HG03103 (cell line): ENCODE measurements around the gene PLCL2.

Experiments used
- ATAC-seq: cut with Tn5 transposase; IDR thresholded peaks from one replicate; pipeline ENCODE4 v1.9.1; 2021; ENCODE audit warnings: low read depth; ENCODE audit not compliant: unreplicated experiment

PLCL2 gene

GRCh38 chr3:16912400-16913263, 27.9 kb downstream of the PLCL2 start:
- peak; percentile 88 for ATAC-seq

DNA sequence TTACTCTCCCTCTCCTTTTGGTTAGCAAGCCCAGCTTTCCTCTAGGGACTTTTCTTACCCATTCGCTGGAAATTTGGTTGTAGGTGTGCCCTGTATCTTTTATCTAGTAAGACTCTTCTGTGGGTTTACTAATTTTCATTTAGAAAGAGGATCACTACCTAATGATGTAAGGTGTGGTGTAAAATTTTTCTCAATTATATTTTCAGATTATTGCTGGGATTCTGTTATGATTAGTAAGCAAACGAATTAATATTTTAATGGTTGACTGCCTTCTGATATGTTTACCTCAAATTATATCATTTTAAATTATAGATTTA, 28.5 kb downstream of the PLCL2 start:
- ATAC-seq: peak; percentile 8

- no peak for ATAC-seq
Measured at GRCh38 chr3:16916840-16917239, 32.1 kb downstream of the PLCL2 start.

DNA sequence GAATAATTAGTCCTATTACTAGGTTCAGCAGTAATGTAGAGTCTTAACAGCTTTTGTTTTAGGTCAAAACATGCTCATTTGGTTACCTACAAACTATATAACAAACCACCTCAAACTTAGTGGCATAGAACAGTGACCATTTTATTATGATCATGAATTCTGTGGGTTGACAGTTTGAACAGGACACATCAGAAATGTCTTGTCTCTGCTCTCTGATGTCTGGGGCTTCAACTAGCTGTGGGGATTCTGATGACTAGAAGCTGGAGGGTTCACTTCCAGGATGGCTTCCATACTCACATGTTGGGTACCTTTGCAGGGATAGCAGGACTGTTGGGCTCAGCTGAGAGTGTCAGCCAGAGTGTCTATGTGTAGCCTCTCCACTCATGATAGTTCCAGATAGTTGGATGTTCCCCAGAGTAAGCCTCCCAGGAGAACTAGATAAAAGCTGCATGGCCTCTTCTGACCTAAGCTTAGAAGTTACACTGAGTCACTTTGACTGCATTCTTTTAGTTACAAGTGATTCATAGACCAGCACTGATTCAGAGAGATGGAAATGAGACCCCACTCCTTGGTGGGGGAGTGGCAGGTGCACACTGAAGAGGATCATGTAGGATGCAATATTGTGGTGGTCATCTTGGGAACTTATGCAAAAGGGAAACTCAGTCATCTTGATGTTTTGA, 32.6 kb downstream of the PLCL2 start:
- ATAC-seq: no peak

DNA sequence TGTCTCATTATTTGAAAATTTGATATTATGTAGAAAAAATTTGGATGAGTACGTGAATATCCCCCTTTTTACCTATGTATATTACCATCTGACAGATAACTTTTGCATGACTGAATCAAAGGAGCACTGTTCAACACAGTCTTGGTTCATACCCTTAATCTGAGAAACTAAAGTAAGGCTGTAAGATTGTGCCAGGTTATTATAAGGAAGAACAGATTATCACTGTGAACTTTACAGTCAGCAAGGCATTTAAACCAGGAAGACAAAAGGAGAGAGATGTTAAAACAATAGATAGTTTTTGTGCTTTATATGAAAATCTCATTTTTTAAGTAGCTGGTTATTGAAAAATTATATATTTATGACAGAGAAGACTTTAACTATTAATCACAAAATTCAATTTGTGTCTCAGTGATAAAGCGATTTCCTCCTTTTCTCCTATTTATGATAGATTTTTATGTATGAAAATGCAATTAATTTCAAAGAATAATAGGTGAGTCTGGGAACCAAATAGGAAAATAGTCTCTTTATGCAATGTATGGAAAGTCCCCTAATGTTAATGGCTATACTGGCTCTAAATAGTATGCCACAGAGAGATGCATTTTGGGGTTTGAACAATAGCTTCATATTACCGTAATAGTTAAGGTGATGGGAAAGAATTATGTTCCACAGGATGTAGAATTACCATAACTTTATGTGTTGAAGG, 33.4 kb downstream of the PLCL2 start:
- ATAC-seq: no peak

DNA sequence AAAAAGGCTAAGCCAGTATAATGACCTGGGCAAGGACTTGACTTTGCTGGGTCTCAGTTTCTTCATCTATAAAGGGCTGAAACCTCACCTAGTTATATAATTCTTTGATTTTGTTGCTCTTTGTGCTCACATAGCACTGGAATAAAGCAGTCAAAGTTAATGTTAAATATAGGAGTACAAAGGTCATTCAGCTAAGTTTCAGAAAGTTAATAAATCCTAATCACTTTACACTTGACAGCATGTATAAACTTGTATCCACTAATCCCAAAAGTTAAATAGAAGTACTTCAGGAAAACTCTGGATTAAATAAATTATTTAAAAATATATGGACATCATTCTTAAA, 33.9 kb downstream of the PLCL2 start:
- ATAC-seq: no peak

GRCh38 chr3:16923112-16923511, 38.4 kb downstream of the PLCL2 start:
- no peak for ATAC-seq

DNA sequence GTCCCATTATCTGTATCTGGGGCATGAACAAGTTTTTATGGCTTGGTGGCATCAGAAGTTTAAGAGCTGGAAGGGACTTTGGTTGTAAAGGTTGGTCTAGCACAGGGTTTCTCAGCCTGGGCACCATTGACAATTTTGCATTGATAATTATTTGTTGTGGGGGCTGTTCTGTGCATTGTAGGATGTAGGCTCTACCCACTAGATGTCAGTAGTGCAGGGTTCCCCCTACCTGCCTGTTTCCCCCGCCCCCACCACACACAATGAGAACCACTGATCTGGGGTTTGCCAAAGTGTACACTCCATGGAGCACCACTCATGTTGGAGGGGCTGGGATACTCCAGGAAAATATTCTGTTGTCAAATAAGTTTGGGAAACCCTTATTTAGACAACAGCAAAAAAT, 42.7 kb downstream of the PLCL2 start:
- ATAC-seq: no peak

GRCh38 chr3:16928386-16929132, 43.8 kb downstream of the PLCL2 start:
- peak; percentile 50 for ATAC-seq

- ATAC-seq: no peak
Measured at GRCh38 chr3:16929311-16929710, 44.6 kb downstream of the PLCL2 start.

- no peak for ATAC-seq
Measured at GRCh38 chr3:16932877-16933276, 48.1 kb downstream of the PLCL2 start.

DNA sequence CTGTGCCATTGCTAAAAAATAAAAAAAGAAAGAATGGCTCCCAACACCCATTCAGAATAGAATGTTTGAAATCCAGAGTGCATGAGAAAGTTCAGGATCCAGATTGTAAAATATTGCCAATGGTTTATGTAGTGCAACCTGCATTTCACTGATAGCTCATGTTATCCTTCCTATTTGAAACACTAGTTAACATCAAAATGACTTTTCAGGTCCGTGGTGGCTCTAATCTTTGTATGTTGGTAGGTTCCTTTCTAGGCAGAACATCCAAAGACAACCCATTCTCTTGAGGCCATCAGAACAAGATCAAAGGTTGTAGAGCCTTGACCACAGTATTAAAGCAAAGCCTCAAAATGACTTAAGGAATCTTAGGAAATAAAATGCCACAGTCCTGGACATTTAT, 51.0 kb downstream of the PLCL2 start:
- no peak for ATAC-seq

DNA sequence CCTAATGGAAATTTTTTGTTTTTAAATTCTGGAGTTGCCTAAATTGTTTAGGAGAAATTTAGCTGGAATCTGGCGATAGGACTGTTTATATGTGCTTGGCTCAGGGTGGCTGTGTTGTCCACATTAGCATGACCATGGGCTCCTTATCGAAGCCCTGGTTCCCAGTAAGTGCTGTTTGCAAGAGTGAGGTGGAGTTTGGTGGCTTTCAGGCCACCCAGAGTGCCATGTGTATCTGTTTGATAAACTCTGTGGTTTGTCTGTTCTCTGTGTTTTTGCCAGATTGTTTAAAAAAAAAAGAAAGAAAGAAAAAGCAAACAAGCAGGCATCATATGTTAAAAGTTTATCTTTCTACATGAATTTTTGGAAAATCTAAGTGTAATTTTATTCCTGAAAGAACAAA, 51.5 kb downstream of the PLCL2 start:
- ATAC-seq: no peak

DNA sequence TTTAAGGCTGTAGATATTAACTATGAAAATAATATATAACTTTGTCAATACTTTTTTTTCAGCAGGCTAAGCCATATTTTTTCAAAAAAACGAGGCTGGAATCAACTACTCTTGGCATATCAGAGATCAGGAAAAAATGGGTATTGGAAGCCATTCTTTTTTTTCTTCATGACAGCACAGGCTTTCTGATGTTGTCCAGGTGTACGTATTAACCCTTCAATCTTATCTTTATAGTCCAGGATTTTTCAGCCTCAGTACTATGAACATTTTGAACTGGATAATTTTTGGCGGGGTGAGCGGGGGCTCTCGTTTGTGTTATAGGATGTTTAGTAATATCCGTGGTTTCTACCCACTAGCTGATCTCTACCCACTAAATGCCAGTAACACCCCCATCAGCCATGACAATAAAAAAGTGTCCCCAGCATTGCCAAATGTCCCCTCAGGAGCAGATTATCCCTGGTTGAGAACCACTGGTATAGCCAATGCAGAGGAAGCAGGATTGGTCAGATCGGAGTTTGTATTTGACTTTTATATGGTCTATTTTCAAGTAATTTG, 52.0 kb downstream of the PLCL2 start:
- no peak for ATAC-seq

- no peak for ATAC-seq
Measured at GRCh38 chr3:16937326-16937845, 52.6 kb downstream of the PLCL2 start.

DNA sequence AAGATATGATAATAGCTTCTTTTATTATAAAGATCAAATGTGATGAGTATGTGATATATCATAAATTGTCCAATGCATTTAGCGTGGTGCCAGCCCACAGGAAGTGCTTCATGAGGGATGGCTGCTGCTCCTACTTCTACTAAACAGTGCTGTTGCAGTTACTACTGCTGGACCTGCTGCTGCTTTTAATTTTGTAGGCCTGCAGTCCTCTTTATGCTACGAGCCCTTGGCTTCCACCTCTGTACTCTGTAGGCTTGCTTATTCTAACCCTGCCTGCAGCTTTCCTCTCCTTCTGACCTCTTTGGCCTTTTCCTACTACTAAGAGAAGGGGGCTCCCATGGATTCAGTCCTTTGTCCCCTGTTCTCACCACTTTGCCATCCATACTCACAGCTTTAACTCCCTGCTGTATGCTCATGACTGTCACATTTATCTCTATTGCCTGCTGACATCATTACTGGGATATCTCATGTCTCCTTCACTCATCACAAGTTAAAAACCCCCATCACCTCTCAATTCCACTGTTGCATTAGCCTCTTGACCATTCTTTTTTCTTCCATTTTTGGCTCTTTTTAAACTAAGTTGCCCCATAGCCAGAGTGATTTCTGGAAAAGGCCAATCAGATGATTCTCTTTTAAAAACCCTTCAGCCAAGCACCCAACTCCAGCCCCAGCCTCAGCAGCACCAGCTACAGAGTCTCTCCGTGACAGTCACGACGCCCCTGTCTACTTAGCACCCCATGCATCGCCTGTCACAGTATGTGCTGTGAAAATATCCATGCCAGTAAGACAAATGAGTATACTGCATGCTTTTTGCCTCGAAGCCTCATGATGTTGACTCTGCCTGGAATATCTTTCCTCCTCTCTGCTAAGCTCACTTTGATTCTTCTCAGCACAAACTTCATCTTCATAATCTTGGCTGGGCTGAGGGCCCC, 56.3 kb downstream of the PLCL2 start:
- ATAC-seq: no peak

DNA sequence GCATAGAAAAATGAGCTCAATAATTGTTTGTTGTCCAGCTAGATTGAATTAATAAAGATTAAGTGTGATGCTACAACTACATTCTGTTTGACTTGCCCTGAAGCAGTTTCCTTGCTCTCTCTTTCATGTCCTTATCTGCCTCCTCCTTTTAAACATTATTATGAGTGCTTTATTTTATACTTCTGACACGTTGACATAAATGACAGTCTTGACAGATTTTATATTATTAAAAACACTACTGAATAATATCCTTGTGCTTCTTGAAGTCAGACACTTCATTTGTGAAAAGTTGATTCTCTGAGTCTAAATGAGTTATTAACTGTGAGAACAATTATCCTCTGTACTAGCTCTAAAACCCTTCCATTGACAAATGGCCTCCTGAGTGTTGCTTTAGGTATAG, 58.2 kb downstream of the PLCL2 start:
- ATAC-seq: no peak

DNA sequence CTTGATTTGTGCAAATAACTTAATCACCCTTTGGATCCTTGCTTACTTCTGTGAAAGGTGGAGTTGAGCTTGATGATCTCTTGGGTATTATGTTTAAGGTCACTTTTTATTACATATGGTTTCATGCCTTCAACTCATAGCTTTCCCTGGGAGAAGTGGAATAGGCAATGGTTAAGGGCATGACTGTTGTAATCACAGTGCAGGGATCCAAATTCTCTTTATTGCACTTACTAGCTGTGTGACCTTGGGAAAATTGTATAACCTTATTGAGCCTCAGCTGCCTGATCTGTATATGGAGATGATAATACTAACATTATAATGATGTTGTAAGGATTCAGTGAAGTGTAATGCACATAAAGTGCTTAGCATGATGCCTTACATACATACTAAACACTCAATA, 59.1 kb downstream of the PLCL2 start:
- no peak for ATAC-seq

DNA sequence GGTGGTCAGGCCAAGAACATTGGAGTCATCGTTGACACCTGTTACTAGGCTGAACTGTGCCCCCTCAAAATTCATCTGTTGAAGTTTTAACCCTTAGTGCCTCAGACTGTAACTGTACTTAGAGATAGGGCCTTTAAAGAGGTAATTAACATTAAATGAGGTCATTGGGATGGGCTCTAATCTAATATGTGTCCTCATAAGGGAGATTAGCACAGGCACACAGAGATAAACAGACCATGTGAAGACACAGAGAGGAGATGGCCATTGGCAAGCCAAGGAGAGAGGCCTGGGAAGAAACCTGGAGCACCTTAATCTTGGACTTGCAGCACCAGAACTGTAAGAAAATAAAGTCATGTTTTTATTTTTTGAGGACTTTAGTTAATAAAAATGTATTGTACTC, 59.6 kb downstream of the PLCL2 start:
- no peak for ATAC-seq
